Fibroblast of villous mesenchyme (primary cell): ENCODE results near the gene EDARADD. TPM values are rescaled to one million over a fixed set of nuclear protein-coding genes. Genes with fewer than 3 reads are reported as not detected.
"Not testable (repeated sequence)": the region's sequence is repeated elsewhere in the genome, so short reads cannot be mapped to it uniquely, and the experiment has no call there.

Experiments used
- DNase-seq: peaks from one replicate; pipeline ENCODE4 v3.0.0-alpha.2; 2010; ENCODE audit warnings: low read depth
- H3K4me3 ChIP-seq: 2 replicates; pipeline ENCODE4 v1.5.1; 2011; ENCODE audit warnings: low read depth, mild to moderate bottlenecking, low read length
- total RNA-seq: library from RNA; depleted of rRNA; stranded (reverse); fragments of >200 nt; gene quantifications from 2 replicates; pipeline ENCODE4 v1.2.3, GENCODE V29; 2012
- TF ChIP-seq, protein P1 (sequence below): IDR thresholded peaks from 2 replicates; pipeline ENCODE4 v1.5.1; 2012; ENCODE audit warnings: low read depth, mild to moderate bottlenecking, low read length; ENCODE audit not compliant: insufficient read depth

The EDARADD gene
- total RNA-seq, 1 donor: 0.43 TPM

GRCh38 chr1:236476019-236476418 is 81.9 kb downstream of the EDARADD start:
- DNase-seq: no peak

DNA sequence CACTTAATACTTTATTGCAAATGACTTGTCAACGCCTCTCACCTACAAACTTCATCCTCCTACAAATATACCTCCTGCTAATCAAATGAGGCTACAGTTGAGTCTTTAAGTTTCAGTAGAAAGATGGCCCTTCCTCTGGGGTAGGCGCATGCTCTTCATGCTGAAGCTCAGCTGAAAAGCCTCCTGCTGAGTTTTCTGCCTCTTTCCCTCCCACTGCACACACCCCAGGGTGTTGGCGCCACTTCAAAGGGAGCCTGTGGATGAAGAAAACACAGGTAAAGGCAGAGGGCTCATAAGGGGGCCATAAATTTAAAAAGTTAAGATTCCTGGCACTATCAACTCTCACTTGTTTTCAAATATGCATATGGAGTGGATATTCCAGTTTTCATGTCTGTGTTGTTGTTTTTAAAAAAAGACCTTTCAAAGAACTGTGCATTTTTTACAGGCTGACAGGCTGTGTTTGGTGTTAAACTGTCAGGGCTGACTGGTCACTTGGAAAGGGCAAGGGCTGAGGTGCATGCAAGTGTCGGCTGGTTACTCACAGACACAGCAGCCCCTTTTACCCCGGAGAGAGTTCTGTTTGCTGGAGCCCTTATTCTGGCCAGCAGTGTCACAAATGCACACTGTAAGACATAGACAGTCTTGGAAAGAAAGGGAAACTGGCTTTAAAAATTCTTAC is 86.8 kb downstream of the EDARADD start:
- H3K4me3 ChIP-seq: no peak overlapping the region
- TF ChIP-seq, protein P1, sequence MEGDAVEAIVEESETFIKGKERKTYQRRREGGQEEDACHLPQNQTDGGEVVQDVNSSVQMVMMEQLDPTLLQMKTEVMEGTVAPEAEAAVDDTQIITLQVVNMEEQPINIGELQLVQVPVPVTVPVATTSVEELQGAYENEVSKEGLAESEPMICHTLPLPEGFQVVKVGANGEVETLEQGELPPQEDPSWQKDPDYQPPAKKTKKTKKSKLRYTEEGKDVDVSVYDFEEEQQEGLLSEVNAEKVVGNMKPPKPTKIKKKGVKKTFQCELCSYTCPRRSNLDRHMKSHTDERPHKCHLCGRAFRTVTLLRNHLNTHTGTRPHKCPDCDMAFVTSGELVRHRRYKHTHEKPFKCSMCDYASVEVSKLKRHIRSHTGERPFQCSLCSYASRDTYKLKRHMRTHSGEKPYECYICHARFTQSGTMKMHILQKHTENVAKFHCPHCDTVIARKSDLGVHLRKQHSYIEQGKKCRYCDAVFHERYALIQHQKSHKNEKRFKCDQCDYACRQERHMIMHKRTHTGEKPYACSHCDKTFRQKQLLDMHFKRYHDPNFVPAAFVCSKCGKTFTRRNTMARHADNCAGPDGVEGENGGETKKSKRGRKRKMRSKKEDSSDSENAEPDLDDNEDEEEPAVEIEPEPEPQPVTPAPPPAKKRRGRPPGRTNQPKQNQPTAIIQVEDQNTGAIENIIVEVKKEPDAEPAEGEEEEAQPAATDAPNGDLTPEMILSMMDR: no peak
- DNase-seq: no peak

More at GRCh38 chr1:236476019-236476418, 81.9 kb downstream of the EDARADD start:
- H3K4me3 ChIP-seq: no peak overlapping the region
- TF ChIP-seq, protein P1: no peak

DNA sequence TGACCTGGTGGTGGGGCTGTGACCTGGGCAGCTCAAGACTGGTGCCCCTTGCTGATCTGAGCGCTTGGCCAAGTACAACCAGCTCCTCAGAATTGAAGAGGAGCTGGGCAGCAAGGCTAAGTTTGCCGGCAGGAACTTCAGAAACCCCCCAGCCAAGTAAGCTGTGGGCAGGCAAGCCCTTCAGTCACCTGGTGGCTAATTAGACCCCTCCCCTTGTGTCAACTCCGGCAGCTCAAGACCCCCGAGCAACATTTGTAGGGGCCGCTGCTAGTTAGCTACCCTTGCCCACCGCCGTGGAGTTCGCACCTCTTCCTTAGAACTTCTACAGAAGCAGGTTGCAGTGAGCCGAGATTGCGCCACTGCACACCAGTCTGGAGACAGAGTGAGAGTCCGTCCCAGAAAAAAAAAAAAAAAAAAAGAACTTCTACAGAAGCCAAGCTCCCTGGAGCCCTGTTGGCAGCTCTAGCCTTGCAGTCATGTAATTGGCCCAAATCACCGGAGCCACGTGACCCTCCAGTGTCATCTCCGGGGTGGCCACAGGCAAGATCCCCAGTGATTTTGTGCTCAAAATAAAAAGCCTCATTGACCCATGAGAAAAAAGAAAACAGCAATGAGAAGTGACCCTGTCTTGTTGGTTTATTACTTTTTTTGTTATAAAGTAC is 90.4 kb downstream of the EDARADD start:
- TF ChIP-seq, protein P1: no peak
- no peak for DNase-seq
- H3K4me3 ChIP-seq: no peak overlapping the region

GRCh38 chr1:236486356-236487002 is 92.4 kb downstream of the EDARADD start:
- no peak for DNase-seq

GRCh38 chr1:236489161-236489560 is 95.1 kb downstream of the EDARADD start:
- H3K4me3 ChIP-seq: not testable (repeated sequence)

More at GRCh38 chr1:236486356-236487002, 92.4 kb downstream of the EDARADD start:
- TF ChIP-seq, protein P1: no peak
- H3K4me3 ChIP-seq: no peak overlapping the region

GRCh38 chr1:236489710-236490377 is 95.8 kb downstream of the EDARADD start:
- DNase-seq: peak; percentile 69
- H3K4me3 ChIP-seq: no peak overlapping the region
- TF ChIP-seq, protein P1: peak; percentile 51

More at GRCh38 chr1:236489161-236489560, 95.1 kb downstream of the EDARADD start:
- not testable (repeated sequence) for DNase-seq
